NT2/D1 (cell line): ENCODE results near the gene C19orf53.
"Not testable (repeated sequence)": the region's sequence is repeated elsewhere in the genome, so short reads cannot be mapped to it uniquely, and the experiment has no call there.

Experiments used
- SUZ12 ChIP-seq: IDR thresholded peaks from 2 replicates; pipeline ENCODE4 v1.6.1; 2011; ENCODE audit not compliant: insufficient read length, insufficient read depth; ENCODE audit errors: extremely low read depth
- YY1 ChIP-seq: IDR thresholded peaks from 2 replicates; pipeline ENCODE4 v1.6.1; 2011; ENCODE audit not compliant: insufficient read length, insufficient read depth
- ZNF274 ChIP-seq: IDR thresholded peaks from 2 replicates; pipeline ENCODE4 v1.6.1; 2011; ENCODE audit warnings: mild to moderate bottlenecking, low read depth, low read length

GRCh38 chr19:13793317-13793716 lies 19.1 kb downstream of the C19orf53 start:
- not testable (repeated sequence) for TF ChIP-seq SUZ12, ZNF274, YY1
